Neural progenitor cell (in vitro differentiated cells): ENCODE results near the gene NUAK2.

Experiments used
- CTCF ChIP-seq: fragments of 200-600 bp; sonication (generic); IDR thresholded peaks from 2 replicates; pipeline ENCODE4 v1.5.1; 2017; ENCODE audit warnings: antibody characterized with exemption, mild to moderate bottlenecking
- EZH2phosphoT487 ChIP-seq: fragments of 200-600 bp; sonication (generic); IDR thresholded peaks from 2 replicates; pipeline ENCODE4 v1.6.1; 2017; ENCODE audit warnings: antibody characterized with exemption

- no peak for TF ChIP-seq EZH2phosphoT487
- peak; percentile 76 for TF ChIP-seq CTCF
These were observed 3.9 kb upstream of the NUAK2 start for GRCh38 chr1:205325334-205325884.
